Endodermal cell (in vitro differentiated cells): ENCODE measurements around the gene CYREN. TPM values are rescaled to one million over a fixed set of nuclear protein-coding genes. Genes with fewer than 3 reads are reported as not detected.

Source experiments
- DNase-seq: peaks from one replicate; pipeline ENCODE4 v3.0.0-alpha.2; 2017
- H3K27ac ChIP-seq: 2 replicates; pipeline ENCODE4 v1.5.1; 2013; ENCODE audit warnings: mild to moderate bottlenecking, low read depth, low read length, moderate library complexity
- H3K27me3 ChIP-seq: 2 replicates; pipeline ENCODE4 v1.6.1; 2013; ENCODE audit warnings: mild to moderate bottlenecking, low read length, moderate library complexity; ENCODE audit not compliant: insufficient read depth, control insufficient read depth, poor library complexity, severe bottlenecking
- H3K36me3 ChIP-seq: 2 replicates; pipeline ENCODE4 v1.7.0; 2013; ENCODE audit warnings: mild to moderate bottlenecking, low read length, moderate library complexity; ENCODE audit not compliant: control insufficient read depth, insufficient read depth
- H3K4me1 ChIP-seq: one replicate; pipeline ENCODE4 v1.7.0; 2013; ENCODE audit warnings: low read length; ENCODE audit not compliant: control insufficient read depth, insufficient read depth
- H3K4me3 ChIP-seq: 2 replicates; pipeline ENCODE4 v1.5.1; 2013; ENCODE audit warnings: mild to moderate bottlenecking, low read length, moderate library complexity
- H3K9ac ChIP-seq: 2 replicates; pipeline ENCODE4 v1.6.1; 2013; ENCODE audit warnings: mild to moderate bottlenecking, low read length, moderate library complexity; ENCODE audit not compliant: poor library complexity, severe bottlenecking; ENCODE audit errors: extremely low read depth
- H3K9me3 ChIP-seq: 2 replicates; pipeline ENCODE4 v1.6.1; 2013; ENCODE audit warnings: mild to moderate bottlenecking, low read length, moderate library complexity; ENCODE audit not compliant: control insufficient read depth
- H3K27ac Mint-ChIP-seq: 2 replicates; pipeline ENCODE4 v1.8.0; 2020; ENCODE audit warnings: mixed read lengths
- H3K27me3 Mint-ChIP-seq: 2 replicates; pipeline ENCODE4 v1.8.0; 2021; ENCODE audit warnings: mild to moderate bottlenecking, mixed read lengths; ENCODE audit not compliant: insufficient read depth
- H3K36me3 Mint-ChIP-seq: 2 replicates; pipeline ENCODE4 v1.8.0; 2020; ENCODE audit warnings: low read depth, mixed read lengths
- H3K4me1 Mint-ChIP-seq: 2 replicates; pipeline ENCODE4 v1.8.0; 2020; ENCODE audit warnings: mixed read lengths
- H3K4me3 Mint-ChIP-seq: 2 replicates; pipeline ENCODE4 v1.8.0; 2020; ENCODE audit warnings: mild to moderate bottlenecking, moderate library complexity, mixed read lengths
- H3K9me3 Mint-ChIP-seq: 2 replicates; pipeline ENCODE4 v1.8.0; 2020; ENCODE audit warnings: mild to moderate bottlenecking, mixed read lengths
- WGBS, 2 experiments: methylation state at CpG; one replicate each; pipeline versions ENCODE4 v1.1.5 to v1.1.7; 2013; ENCODE audit warnings: missing lambda C conversion rate in 2 of 2, mixed read lengths in 1 of 2; ENCODE audit not compliant: insufficient coverage in 1 of 2, insufficient read length in 1 of 2; 5-methylcytosine and 5-hydroxymethylcytosine counted together
- total RNA-seq, 2 donors: library from RNA; stranded (reverse); fragmentation: NEBNext Ultra II Directional in 1 of 2; extraction: Animal tissue kit (Norgen Biotek cat#: 25700) in 1 of 2; gene quantifications; 2 replicates in 1 of 2; 3 replicates in 1 of 2; pipeline ENCODE4 v1.2.1, GENCODE V29; 2021
- TF ChIP-seq, protein P1 (sequence below): fragments of 200-600 bp; sonication (generic); conservative IDR thresholded peaks from 2 replicates; pipeline ENCODE4 v1.5.0; 2021; ENCODE audit warnings: antibody characterized with exemption, mild to moderate bottlenecking

The CYREN gene
- total RNA-seq, 2 donors from 2014 or later: 60.6 to 67.8 TPM

- Histone ChIP-seq H3K9me3 (peaks cover 41% of the 10 kb centered on the region), H3K36me3 (peaks cover 11% of the 10 kb centered on the region), H3K9ac (no peak overlapping the region), H3K27ac (no peak overlapping the region), H3K4me1 (no peaks in the 10 kb centered on the region), H3K27me3 (no peaks in the 10 kb centered on the region), H3K4me3 (no peak overlapping the region)
- Mint-ChIP-seq H3K27ac (no peak overlapping the region), H3K36me3 (peaks cover 43% of the 10 kb centered on the region), H3K4me3 (no peak overlapping the region), H3K27me3 (no peaks in the 10 kb centered on the region), H3K9me3 (peaks cover 49% of the 10 kb centered on the region), H3K4me1 (no peaks in the 10 kb centered on the region)
- 95 to 100% methylated on average over 5 of the region's 5 CpGs for WGBS, 2 experiments
- DNase-seq: no peak
- TF ChIP-seq, protein P1, sequence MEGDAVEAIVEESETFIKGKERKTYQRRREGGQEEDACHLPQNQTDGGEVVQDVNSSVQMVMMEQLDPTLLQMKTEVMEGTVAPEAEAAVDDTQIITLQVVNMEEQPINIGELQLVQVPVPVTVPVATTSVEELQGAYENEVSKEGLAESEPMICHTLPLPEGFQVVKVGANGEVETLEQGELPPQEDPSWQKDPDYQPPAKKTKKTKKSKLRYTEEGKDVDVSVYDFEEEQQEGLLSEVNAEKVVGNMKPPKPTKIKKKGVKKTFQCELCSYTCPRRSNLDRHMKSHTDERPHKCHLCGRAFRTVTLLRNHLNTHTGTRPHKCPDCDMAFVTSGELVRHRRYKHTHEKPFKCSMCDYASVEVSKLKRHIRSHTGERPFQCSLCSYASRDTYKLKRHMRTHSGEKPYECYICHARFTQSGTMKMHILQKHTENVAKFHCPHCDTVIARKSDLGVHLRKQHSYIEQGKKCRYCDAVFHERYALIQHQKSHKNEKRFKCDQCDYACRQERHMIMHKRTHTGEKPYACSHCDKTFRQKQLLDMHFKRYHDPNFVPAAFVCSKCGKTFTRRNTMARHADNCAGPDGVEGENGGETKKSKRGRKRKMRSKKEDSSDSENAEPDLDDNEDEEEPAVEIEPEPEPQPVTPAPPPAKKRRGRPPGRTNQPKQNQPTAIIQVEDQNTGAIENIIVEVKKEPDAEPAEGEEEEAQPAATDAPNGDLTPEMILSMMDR: no peak
These were observed 9.6 kb upstream of the CYREN start for GRCh38 chr7:135180122-135180521.

- Histone ChIP-seq H3K36me3 (peaks cover 11% of the 10 kb centered on the region), H3K27me3 (no peaks in the 10 kb centered on the region), H3K4me3 (no peak overlapping the region), H3K4me1 (no peaks in the 10 kb centered on the region), H3K27ac (no peak overlapping the region), H3K9ac (no peak overlapping the region), H3K9me3 (peaks cover 41% of the 10 kb centered on the region)
- Mint-ChIP-seq H3K36me3 (peaks cover 39% of the 10 kb centered on the region), H3K9me3 (peaks cover 49% of the 10 kb centered on the region), H3K4me3 (no peak overlapping the region), H3K4me1 (no peaks in the 10 kb centered on the region), H3K27me3 (no peaks in the 10 kb centered on the region), H3K27ac (no peak overlapping the region)
- 92 to 96% methylated on average over 8 of the region's 8 CpGs for WGBS, 2 experiments
- no peak for DNase-seq
- TF ChIP-seq, protein P1: no peak
These were observed 8.9 kb upstream of the CYREN start for GRCh38 chr7:135179321-135179925.

DNA sequence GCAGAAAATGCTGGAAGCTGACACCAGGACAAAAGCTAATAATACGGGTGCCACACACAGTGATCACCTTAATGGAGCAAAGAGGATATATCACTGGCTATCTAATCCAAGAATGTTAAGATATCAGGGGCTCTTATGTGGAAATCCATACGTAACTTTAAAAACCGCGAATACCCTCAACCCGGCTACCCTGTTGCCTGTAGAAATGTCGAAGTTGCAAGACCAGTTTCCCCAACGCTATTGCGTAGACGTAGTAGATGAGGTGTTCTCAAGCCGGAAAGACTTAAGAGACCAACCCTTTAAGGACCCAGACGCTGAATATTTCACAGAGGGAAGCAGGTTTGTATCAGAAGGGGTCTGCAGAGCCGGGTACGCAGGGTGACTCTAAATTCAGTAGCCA is 7.9 kb upstream of the CYREN start:
- H3K36me3 Mint-ChIP-seq: peaks cover 28% of the 10 kb centered on the region
- peaks cover 49% of the 10 kb centered on the region for H3K9me3 Mint-ChIP-seq
- no peak overlapping the region for H3K4me3 Mint-ChIP-seq
- no peak overlapping the region for H3K27ac Mint-ChIP-seq
- no peaks in the 10 kb centered on the region for H3K27me3 Mint-ChIP-seq
- Histone ChIP-seq H3K4me1 (no peaks in the 10 kb centered on the region), H3K9me3 (peaks cover 36% of the 10 kb centered on the region), H3K36me3 (peaks cover 5% of the 10 kb centered on the region), H3K27ac (no peak overlapping the region), H3K4me3 (no peak overlapping the region), H3K9ac (no peak overlapping the region), H3K27me3 (no peaks in the 10 kb centered on the region)
- H3K4me1 Mint-ChIP-seq: no peaks in the 10 kb centered on the region
- 89% methylated on average over 11 to 13 of the region's 13 CpGs for WGBS, 2 experiments
- no peak for DNase-seq
- TF ChIP-seq, protein P1: no peak
